Upper lobe of left lung (tissue), 6 donors: ENCODE data around the gene FER1L5. TPM values are rescaled to one million over a fixed set of nuclear protein-coding genes. Genes with fewer than 3 reads are reported as not detected.
A peak's percentile ranks its signal among the peaks of the same experiment; 100 is the strongest.

Experiments used
- ATAC-seq, 2 donors: fragments of 200-7000 bp; cut with Tn5 transposase; one replicate each; pipeline ENCODE4 v1.9.1; 2022; ENCODE audit warnings: mild to moderate bottlenecking in 2 of 2, moderate library complexity in 2 of 2; ENCODE audit not compliant: low FRiP score in 2 of 2
- DNase-seq, 2 donors: peaks; one replicate each; pipeline ENCODE4 v3.0.0-alpha.2; 2019 to 2020
- H3K27ac ChIP-seq, 4 donors: fragments of 200-600 bp; sonication (generic); one replicate each; pipeline ENCODE4 v1.5.1; 2016 to 2019
- H3K27me3 ChIP-seq, 4 donors: fragments of 200-600 bp; sonication (generic); one replicate each; pipeline ENCODE4 v1.5.1; 2017 to 2019
- H3K36me3 ChIP-seq, 4 donors: fragments of 200-600 bp; sonication (generic); one replicate each; pipeline ENCODE4 v1.5.1; 2016 to 2019
- H3K4me1 ChIP-seq, 4 donors: fragments of 200-600 bp; sonication (generic); one replicate each; pipeline ENCODE4 v1.5.1; 2018 to 2019
- H3K4me3 ChIP-seq, 4 donors: fragments of 200-600 bp; sonication (generic); one replicate each; pipeline ENCODE4 v1.5.1; 2017 to 2019; ENCODE audit warnings: mild to moderate bottlenecking in 2 of 4, moderate library complexity in 1 of 4
- H3K9me3 ChIP-seq, 4 donors: fragments of 200-600 bp; sonication (generic); one replicate each; pipeline ENCODE4 v1.5.1; 2018 to 2019
- EP300 ChIP-seq, 4 donors: sonication (generic); formaldehyde crosslinking; IDR thresholded peaks; one replicate each; pipeline ENCODE4 v1.5.1; 2017; ENCODE audit warnings: antibody characterized with exemption in 4 of 4, control low read depth in 2 of 4
- POLR2A ChIP-seq, 4 donors: fragments of 450-650 bp; IDR thresholded peaks; one replicate each; pipeline ENCODE4 v1.5.1; 2016 to 2017; ENCODE audit warnings: antibody characterized with exemption in 4 of 4, mild to moderate bottlenecking in 2 of 4
- POLR2AphosphoS5 ChIP-seq, 2 donors: sonication (generic); formaldehyde crosslinking; IDR thresholded peaks; one replicate each; pipeline ENCODE4 v1.5.1; 2017; ENCODE audit warnings: antibody characterized with exemption in 2 of 2
- WGBS, 2 donors: methylation state at CpG; one replicate each; pipeline ENCODE4 v1.1.5; 2017 to 2018; 5-methylcytosine and 5-hydroxymethylcytosine counted together
- total RNA-seq, 6 donors: library from RNA; depleted of rRNA in 4 of 6; stranded (reverse); fragments of >200 nt in 4 of 6; gene quantifications; one replicate each; pipeline versions ENCODE4 v1.1.0 to v1.2.1, GENCODE V29; 2016 to 2021
- TF ChIP-seq, protein P1 (sequence below), 6 experiments: fragments of 450-650 bp in 4 of 6; fragments of 200-600 bp in 2 of 6; sonication (generic) in 2 of 6; IDR thresholded peaks; one replicate each; pipeline ENCODE4 v1.5.1; 2016 to 2019; ENCODE audit warnings: antibody characterized with exemption in 6 of 6
- donor health status: DM: no; HTN: no; CAD: no; lungs with moderate emphysema.
- donor health status: DM: no; HTN: yes; CAD: no; lungs with severe emphysema.

FER1L5 gene
- total RNA-seq, 6 donors from 2014 or later = 0.15 to 5.2 (median 0.43) TPM

DNA sequence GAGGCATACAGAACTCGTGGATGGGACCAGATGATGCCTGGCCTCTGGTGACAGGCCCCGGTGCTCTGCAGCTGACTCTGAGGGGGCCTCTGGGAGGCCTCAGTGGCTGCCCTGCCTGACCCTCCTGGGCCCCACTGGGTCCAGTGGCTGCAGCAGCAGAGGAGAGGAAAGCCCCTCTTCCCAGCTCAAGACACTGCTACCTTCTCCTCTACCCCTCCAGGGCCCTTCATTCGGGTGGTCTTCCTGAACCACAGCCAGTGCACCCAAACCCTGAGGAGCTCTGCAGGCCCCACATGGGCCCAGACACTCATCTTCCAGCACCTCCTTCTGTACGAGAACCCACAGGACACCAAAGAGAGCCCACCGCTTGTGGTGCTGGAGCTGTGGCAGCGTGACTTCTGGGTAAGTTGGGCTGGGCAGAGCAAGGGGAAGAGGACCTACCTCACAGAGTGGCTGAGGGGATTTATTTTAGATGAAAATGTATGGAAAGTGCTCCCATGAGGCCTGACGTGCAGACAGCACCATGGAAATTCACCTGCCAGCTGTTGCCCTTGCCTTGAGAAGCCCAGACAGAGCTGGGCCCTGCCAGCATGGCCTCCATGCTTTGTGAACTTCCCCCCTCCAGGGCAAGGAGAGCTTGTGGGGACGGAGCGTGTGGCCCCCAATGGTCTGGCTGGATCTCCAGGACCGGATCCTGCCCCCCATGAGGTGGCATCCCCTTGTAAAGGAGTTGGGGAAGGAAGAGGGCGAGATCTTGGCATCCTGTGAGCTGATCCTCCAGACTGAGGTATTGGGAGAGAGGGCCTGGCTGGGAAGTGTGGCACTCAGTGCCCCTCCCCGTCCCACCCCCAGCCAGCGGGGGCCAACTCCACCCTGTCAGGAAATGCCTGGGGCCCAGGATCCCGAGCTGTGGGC, 51.0 kb downstream of the FER1L5 start:
- ATAC-seq = no peak
- H3K27ac ChIP-seq = peak overlapping the region in 2 of 4 donors; percentile 54 to 83
- H3K36me3 ChIP-seq = no peaks in the 10 kb centered on the region
- H3K4me3 ChIP-seq = no peak overlapping the region
- WGBS, 2 donors = 84 to 91% methylated on average over 9 to 13 of the region's 14 CpGs
- H3K9me3 ChIP-seq = no peaks in the 10 kb centered on the region
- H3K4me1 ChIP-seq = peaks cover 0 to 18% (median 2%) of the 10 kb centered on the region in 4 donors
- no peaks in the 10 kb centered on the region for H3K27me3 ChIP-seq
- TF ChIP-seq, protein P1, sequence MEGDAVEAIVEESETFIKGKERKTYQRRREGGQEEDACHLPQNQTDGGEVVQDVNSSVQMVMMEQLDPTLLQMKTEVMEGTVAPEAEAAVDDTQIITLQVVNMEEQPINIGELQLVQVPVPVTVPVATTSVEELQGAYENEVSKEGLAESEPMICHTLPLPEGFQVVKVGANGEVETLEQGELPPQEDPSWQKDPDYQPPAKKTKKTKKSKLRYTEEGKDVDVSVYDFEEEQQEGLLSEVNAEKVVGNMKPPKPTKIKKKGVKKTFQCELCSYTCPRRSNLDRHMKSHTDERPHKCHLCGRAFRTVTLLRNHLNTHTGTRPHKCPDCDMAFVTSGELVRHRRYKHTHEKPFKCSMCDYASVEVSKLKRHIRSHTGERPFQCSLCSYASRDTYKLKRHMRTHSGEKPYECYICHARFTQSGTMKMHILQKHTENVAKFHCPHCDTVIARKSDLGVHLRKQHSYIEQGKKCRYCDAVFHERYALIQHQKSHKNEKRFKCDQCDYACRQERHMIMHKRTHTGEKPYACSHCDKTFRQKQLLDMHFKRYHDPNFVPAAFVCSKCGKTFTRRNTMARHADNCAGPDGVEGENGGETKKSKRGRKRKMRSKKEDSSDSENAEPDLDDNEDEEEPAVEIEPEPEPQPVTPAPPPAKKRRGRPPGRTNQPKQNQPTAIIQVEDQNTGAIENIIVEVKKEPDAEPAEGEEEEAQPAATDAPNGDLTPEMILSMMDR (IDR thresholded peaks at IDR 0.05) = no peak
- TF ChIP-seq POLR2A (IDR thresholded peaks at IDR 0.05) (no peak), POLR2AphosphoS5 (IDR thresholded peaks at IDR 0.05) (no peak), EP300 (IDR thresholded peaks at IDR 0.05) (no peak)
- no peak for DNase-seq

DNA sequence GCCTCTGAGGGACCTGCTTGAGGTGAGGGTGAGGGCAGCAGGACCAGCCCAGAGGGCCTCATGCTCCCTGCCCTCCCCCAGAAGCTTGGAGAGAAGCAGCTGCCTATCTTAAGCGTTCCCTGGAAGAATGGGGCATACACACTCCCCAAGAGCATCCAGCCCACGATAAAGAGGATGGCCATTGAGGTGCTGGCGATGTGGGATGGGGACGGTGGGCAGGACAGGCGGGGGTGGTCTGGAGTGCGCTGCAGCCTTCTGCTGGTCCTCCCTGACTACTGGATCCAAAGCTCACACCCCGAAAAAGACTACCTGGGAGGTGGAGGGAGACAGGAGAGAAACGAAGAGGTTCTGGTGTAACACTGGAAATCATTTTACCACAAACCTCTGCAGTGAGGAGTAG, 51.7 kb downstream of the FER1L5 start:
- WGBS, 2 donors = 88 to 90% methylated on average over 7 to 8 of the region's 8 CpGs
- no peak for TF ChIP-seq EP300 (IDR thresholded peaks at IDR 0.05)
- TF ChIP-seq POLR2A (IDR thresholded peaks at IDR 0.05) = no peak
- no peak for TF ChIP-seq POLR2AphosphoS5 (IDR thresholded peaks at IDR 0.05)
- TF ChIP-seq, protein P1 (IDR thresholded peaks at IDR 0.05) = no peak
- Histone ChIP-seq H3K4me1 (peaks cover 0 to 18% (median 2%) of the 10 kb centered on the region in 4 donors), H3K4me3 (no peak overlapping the region), H3K36me3 (no peaks in the 10 kb centered on the region), H3K9me3 (no peaks in the 10 kb centered on the region), H3K27ac (no peak overlapping the region), H3K27me3 (no peaks in the 10 kb centered on the region)
- DNase-seq = no peak
- ATAC-seq = no peak

GRCh38 chr2:96694816-96695455, 52.4 kb downstream of the FER1L5 start:
- ATAC-seq = no peak
- no peaks in the 10 kb centered on the region for H3K27me3 ChIP-seq
- H3K36me3 ChIP-seq = no peaks in the 10 kb centered on the region
- DNase-seq = no peak
- no peaks in the 10 kb centered on the region for H3K9me3 ChIP-seq
- no peak overlapping the region for H3K27ac ChIP-seq
- H3K4me3 ChIP-seq = no peak overlapping the region
- 86 to 87% methylated on average over 10 to 13 of the region's 13 CpGs for WGBS, 2 donors
- peaks cover 0 to 18% (median 2%) of the 10 kb centered on the region in 4 donors for H3K4me1 ChIP-seq
- TF ChIP-seq EP300 (IDR thresholded peaks at IDR 0.05) = no peak
- no peak for TF ChIP-seq POLR2AphosphoS5 (IDR thresholded peaks at IDR 0.05)
- TF ChIP-seq POLR2A (IDR thresholded peaks at IDR 0.05) = no peak
- TF ChIP-seq, protein P1 (IDR thresholded peaks at IDR 0.05) = no peak

GRCh38 chr2:96695602-96696001, 53.0 kb downstream of the FER1L5 start:
- DNase-seq (no peak), ATAC-seq (no peak)
- Histone ChIP-seq H3K27me3 (no peaks in the 10 kb centered on the region), H3K4me3 (no peak overlapping the region), H3K27ac (no peak overlapping the region), H3K9me3 (no peaks in the 10 kb centered on the region), H3K4me1 (peaks cover 0 to 18% (median 2%) of the 10 kb centered on the region in 4 donors), H3K36me3 (no peaks in the 10 kb centered on the region)
- no peak for TF ChIP-seq POLR2A (IDR thresholded peaks at IDR 0.05)
- TF ChIP-seq, protein P1 (IDR thresholded peaks at IDR 0.05) = no peak
- no peak for TF ChIP-seq POLR2AphosphoS5 (IDR thresholded peaks at IDR 0.05)
- no peak for TF ChIP-seq EP300 (IDR thresholded peaks at IDR 0.05)
- WGBS, 2 donors = 86 to 96% methylated on average over 4 to 15 of the region's 15 CpGs
